NCI-H748 (cell line): Measurements from ENCODE around the gene RBM23.
"Not testable (repeated sequence)": the region's sequence is repeated elsewhere in the genome, so short reads cannot be mapped to it uniquely, and the experiment has no call there.

Source experiments
- DNase-seq: peaks from one replicate; lab custom pipeline; 2025; ENCODE audit not compliant: unreplicated experiment; lab: John Stamatoyannopoulos, UW

RBM23 gene

DNA sequence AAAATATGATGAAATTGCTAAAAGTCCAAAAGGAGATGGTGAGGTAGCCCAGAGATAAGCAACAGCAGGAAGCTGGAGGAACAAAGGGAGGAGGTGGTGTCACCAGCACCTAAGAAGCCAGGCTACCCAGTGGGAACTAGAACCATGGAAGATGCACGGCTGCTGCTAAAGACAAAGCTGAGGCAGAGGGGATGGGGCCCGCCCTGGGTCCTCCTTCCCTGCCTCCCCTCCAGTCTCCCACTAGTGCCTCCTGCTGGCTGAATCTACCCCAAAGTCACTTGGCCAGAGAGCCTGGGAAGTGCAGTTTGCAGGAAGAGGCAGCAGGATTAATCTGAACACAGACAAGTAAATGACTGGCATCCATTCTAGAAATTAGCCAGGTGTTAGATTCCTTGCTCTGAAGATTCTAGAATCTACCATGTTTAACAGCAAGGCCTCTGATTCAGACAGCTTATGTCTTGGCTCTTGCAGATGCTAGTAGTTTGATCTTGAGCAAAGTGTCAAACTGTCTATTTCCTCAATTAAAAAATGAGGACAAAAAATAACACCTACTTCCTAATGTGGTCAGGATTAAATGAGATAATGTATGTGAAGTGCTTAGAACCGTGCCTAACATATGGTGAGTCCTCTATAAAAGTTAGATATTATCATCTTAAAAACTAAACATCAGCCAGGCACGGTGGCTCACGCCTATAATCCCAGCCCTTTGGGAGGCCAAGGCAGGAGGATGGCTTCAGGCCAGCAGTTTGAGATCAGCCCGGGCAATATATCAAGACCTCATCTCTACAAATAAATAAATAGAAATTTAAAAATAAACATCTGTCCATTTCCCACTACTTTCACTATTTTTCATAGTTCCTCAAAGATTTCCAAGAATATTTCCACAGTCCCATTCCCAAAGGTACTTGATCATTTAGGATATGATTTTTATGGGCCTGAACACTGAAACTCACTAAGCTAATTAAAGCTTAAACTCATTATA, 53.2 kb downstream of the RBM23 start:
- no peak for DNase-seq

DNA sequence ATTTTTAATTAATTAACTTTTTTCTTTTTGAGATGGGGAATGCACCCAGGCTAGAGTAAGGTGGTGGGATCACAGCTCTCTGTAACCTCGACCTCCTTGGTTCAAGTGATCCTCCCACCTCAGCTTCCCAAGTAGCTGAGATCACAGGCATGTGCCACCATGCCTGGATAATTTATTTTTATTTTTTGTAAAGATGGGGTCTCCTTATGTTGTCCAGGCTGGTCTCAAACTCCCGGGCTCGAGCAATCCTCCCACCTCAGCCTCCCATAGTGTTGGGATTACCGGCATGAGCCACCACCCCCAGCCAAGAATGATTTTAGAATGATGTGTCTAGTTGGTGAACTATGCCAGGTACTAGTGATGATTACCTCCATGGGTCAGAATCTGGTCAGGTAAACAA, 54.0 kb downstream of the RBM23 start:
- DNase-seq: no peak

DNA sequence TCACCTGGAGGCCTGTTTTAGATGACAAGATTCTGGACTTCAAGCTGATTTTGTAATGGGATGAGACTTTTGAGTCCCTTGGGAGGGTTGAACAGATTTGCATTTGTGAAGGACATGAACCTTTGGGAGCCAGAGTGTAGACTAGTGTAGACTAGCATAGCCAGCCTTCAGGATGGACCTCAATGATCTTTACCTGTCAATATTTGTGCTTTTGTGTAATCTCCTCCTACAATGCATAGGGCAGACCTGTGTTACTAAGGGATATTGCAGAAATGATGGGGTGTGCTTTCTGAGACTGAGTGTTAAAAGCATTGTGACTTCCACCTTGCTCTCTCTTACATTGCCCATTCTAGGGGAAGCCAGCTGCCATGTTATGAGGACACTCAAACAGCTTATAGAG, 57.3 kb downstream of the RBM23 start:
- no peak for DNase-seq

DNA sequence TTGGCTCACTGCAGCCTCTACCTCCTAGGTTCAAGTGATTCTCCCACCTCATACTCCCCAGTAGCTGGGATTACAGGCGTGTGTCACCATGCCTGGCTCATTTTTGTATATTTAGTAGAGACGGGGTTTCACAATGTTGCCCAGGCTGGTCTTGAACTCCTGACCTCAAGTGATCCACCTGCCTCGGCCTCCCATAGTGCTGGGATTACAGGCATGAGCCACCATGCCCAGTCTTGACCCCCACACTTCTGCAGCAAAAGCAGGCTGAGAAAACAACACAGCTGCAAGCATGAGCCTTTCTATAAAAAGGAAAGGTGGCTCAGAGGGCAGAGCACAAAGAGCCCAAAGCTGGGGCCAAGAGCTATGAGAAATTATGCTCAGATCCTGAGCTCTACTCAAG, 58.6 kb downstream of the RBM23 start:
- not testable (repeated sequence) for DNase-seq

DNA sequence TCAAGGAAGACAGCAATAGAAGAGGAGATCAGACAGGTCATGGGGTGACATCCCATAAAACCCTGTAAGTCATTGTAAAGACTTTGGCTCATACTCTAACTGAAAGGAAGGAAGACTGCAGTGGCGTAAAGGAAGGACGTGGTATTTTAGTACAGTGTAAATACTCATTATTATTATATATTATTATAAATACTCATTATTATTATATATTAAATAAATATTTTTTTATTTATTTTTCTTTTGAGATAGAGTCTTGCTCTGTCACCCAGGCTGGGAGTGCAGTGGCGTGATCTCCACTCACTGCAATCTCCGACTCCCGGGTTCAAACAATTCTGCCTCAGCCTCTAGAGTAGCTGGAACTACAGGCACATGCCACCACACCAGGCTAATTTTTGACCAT, 62.5 kb downstream of the RBM23 start:
- DNase-seq: no peak

DNA sequence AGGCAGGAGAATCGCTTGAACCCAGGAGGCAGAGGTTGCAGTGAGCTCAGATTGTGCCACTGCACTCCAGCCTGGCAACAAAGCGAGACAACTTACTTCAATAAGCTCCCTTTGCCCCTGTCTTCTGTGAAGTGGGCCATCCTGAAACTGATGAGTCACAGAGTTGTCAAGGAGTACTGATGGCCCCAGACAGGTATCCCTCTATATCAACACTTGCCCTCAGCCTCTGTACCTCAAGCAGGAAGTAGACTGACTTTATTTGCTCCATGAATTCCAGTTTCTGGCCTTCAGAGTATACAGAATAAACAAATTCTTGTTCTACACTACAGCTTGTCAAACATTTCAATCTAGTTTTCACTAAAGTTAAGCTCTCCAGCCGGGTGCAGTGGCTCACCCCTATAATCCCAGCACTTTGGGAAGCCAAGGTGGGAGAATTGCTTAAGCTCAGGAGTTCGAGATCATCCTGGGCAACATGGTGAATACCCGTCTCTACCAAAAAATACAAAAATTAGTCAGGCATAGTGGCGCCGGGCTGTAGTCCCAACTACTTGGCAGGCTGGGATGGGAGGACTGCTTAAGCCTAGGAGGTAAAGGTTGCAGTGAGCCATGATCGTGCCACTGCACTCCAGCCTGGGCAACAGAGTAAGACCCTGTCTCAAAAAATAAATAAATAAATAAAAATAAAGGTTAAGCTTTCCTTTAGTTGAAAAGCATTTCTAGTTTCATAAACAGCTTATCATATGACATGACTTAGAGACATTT, 63.8 kb downstream of the RBM23 start:
- DNase-seq: no peak

DNA sequence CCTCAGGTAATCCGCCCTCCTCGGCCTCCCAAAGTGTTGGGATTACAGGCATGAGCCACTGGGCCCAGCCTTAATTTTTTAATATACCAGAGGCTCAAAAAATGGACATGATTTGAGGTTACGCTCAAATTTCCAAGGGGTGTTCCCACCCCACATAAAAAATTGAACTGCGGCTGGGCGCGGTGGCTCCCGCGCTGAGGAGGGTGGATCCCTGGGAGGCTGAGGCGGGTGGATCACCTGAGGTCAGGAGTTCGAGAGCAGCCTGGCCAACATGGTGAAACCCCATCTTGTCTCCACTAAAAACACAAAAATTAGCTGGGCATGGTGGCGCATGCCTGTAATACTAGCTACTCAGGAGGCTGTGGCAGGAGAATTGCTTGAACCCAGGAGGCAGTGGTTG, 64.7 kb downstream of the RBM23 start:
- not testable (repeated sequence) for DNase-seq

DNA sequence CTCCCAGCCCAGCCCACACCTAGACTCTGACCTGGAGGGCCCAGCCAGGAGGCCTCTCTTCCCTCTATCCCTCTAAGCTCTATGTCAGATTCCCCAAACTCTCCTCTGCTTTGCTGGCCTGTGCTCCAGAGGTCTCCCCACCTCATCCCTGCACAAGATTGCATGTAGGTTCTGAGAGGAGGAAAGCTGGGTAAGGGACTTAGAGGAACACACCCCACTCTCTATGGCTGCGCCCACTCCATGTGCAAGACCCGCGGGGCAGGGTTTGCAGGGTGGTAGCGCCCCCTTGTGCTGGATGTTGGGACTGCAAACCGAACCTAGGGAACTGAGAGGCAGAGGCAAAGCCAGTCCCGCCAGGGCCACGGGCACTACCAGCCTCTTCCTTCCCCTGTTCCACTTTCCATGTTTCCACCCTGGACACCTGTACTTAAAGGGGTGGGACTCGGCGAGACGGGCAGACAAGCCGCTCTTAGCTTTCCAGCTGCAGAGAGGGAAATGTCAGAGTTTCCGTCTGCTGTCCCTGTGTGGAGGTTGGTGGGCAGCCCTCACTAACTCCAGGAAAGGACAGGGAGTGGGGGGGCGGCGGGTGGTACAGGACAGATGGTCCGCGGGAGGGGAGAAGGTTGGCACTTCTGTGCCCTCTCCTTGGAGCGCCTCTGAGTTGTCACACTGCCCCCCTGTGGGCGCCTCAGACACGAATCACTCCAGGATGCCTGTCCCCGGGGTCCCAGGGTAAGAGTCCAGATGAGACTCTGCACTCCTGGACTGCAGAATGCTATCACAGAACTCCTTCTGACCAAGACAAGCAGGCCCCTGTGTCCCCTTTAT, 65.8 kb downstream of the RBM23 start:
- peak; percentile 74 for DNase-seq

DNA sequence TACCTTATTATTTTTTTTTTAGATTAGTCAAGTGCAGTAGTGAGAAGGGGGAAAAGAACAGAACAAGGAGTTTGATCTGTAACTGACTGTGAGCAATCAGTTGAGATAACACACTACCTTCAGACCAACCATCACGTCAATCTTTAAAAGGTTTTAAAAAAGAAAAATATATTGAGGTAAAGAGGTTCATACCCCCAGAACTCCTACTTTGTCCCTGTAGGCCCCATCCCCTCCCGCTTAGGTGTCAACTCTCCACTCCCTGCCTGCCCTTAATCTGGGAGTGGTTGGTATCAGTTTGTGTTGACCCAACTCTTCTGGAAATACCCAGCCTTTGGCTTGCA, 66.4 kb downstream of the RBM23 start:
- no peak for DNase-seq

DNA sequence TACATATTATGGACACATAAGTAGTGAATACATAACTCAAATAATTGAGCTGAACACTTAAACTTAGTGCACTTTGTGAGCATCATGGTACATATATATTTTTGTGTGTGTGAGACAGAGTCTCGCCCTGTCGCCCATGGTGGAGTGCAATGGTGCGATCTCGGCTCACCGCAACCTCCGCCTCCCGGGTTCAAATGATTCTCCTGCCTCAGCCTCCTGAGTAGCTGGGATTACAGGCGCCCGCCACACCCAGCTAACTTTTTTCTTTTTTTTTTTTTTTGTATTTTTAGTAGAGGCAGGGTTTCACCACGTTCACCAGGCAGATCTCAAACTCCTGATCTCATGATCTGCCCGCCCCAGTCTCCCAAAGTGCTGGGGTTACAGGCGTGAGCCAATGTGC, 66.8 kb downstream of the RBM23 start:
- not testable (repeated sequence) for DNase-seq

DNA sequence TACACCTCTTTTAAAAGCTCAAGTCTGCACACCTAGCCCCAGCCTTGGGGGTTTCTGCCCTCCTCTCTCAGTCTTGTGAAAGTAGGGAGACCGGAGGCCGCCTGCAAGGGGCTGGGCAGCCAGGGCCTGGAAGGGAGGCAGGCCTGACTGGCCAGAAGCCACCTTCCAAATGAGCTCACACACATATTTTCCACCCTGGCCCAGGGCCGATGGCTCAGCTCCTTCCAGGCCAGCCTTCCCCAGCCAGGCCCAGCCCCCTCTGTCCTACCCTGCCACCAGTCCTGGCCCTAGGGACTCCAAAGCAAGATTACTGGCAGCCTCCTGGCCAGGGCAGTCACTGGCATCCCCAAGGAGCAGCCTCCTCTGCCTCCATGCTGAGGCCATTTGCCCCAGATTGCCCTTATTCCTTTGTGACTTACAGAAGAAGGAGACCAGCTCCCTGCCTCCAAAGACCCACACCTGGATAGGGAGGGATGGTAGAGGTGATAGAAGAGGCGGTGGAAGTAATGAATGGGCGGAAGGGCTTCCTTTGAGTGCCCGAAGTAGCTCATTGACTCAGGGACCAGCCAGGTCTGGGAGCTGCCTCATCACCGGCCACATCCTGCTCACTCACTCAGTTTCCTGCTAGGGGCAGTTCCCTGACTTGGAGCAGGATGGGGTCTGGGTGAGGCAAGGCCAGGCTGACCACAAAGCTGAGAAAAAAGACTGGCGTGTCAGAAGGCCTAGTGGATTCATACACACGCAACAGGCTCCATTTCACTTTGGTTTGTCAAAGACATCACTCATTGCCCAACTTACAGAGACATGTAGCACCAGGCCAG, 67.8 kb downstream of the RBM23 start:
- DNase-seq: no peak

DNA sequence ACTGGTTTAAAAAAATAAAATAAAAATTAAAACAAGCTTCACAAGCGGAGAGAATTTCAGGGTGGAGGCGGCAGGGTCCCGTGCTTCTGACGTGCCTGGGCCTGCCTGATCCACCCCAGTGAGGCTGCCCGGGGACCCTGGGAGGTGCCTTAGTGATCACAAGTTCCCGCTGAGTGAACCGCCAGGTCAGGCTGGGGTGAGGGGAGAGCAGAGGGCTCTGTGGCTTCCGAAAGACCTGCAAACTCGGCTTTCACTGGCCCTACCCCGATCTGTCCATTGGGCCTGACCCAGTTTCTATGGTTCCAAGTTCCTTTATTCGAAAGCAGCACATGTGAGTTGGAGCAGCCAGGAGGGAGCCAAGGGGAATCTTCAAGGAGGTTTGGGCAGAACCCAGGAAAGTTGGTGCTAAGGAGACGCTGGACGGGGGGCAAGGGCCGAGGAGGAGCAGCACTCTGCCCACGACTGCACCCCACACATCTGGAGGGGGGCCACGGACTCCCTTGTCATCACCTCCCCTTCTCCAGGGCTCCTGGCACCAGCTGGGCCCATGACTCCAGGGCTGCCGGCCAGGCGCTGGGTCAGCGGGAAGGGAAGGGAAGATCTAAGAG, 69.6 kb downstream of the RBM23 start:
- DNase-seq: no peak

DNA sequence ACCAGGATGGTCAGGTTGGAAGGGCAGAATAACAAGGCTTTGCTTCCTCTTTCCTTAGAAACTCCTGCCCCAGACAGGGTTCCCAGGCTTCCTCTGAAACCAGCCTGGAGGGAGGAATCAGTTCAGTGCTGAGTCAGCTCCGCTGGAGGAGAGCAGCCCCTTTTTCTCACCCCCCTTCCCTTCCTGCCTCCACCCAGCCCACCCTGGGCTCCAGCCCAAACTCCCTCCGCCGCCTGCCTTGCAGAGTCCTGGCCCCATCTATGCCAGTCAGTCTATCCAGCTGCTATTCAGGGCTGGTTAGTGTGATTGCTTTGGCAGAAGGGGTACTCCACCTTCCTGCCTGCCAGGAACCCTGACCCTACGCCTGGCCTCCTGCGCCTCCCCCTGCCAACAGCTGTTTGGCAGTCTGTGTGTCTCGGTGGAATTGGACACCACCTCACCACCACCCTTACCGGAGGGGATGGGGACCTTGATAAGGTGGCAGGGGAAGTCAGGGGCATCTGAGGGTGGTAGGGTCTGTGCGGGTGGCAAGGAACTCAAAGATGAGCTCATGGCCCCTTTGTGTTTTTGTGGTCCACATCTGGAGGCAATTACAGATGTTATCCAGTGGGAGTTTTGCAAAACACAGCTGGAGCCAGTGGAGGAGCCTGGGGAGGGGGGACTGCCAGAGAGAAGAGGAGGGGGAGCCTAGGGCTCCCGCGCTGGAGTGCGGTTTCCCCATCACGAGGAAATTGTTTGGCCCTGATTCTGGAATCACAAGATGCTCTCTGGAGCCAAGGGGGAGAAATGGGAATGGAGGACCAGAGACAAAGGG, 70.4 kb downstream of the RBM23 start:
- no peak for DNase-seq

DNA sequence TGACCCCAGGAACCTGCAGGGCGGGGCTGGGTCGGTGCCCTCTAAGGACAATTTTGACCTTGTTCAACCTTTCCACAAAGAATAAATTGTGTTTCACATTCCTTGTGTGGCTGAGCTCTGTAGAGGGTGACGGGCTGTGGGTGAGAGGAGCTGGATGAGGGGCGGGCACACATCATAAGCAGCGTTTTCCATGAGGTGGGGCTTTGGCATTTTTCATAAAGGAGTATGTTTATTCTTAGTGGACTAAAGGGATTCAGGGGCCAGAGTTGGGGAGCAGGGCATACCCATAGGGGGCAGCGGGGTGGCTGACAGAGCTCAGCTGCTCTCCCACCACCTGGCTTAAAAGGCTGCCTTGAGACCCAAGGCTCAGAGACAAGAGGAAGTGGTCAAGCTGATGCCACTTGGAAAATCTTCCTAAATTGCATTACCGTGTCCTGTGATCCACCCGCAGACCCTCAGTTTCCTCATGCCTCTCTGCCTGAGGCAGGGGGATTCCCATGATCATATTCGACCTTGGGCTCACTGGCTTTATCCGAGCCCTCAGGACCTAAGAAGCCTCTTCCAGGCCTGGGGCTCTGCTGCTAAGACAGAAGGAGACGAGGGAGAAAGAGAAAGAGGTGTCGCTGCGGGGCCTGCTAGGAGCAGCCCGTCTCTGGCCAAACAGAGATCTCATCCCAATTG, 71.1 kb downstream of the RBM23 start:
- no peak for DNase-seq

DNA sequence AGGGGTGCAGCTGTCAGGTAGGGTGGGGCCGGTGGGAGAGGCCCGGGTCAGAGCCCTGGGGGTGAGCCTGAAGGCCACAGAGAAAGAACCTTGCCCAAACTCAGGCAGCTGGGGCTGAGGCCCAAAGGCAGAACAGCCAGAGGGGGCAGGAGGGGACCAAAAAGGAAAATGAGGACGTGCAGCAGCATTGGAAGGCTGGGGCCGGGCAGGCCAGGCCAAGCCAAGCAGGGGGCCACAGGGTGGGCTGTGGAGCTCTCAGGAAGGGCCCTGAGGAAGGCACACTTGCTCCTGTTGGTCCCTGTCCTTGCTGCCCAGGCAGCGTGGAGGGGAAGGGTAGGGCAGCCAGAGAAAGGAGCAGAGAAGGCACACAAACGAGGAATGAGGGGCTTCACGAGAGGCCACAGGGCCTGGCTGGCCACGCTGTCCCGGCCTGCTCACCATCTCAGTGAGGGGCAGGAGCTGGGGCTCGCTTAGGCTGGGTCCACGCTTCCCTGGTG, 72.1 kb downstream of the RBM23 start:
- no peak for DNase-seq

DNA sequence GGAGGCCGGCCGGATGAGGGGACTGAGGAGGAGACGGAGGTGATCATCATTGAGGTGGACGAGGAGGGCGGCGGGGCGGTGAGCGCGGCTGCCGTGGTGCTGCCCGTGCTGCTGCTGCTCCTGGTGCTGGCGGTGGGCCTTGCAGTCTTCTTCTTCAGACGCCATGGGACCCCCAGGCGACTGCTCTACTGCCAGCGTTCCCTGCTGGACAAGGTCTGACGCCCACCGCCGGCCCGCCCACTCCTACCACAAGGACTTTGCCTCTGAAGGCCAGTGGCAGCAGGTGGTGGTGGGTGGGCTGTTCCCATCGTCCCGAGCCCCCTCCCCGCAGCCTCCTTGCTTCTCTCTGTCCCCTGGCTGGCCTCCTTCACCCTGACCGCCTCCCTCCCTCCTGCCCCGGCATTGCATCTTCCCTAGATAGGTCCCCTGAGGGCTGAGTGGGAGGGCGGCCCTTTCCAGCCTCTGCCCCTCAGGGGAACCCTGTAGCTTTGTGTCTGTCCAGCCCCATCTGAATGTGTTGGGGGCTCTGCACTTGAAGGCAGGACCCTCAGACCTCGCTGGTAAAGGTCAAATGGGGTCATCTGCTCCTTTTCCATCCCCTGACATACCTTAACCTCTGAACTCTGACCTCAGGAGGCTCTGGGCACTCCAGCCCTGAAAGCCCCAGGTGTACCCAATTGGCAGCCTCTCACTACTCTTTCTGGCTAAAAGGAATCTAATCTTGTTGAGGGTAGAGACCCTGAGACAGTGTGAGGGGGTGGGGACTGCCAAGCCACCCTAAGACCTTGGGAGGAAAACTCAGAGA, 72.9 kb downstream of the RBM23 start:
- DNase-seq: no peak

DNA sequence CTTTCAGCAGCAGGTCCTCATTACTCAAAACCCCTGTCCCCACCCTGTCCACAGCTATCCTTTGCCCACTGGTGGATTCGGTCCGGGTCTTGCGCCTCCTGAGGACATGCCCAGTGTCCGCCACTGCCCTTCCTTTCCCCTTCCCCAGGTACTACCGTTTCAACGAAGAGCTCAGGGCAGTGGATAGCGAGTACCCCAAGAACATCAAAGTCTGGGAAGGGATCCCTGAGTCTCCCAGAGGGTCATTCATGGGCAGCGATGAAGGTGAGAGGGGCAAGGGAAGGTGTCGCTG, 73.9 kb downstream of the RBM23 start:
- no peak for DNase-seq
